GM18505 (cell line): ENCODE measurements around the gene NKX6-1.

Experiments used
- ATAC-seq: cut with Tn5 transposase; IDR thresholded peaks from one replicate; pipeline ENCODE4 v1.9.1; 2021; ENCODE audit not compliant: unreplicated experiment
- POLR2A ChIP-seq: IDR thresholded peaks from 4 replicates; pipeline ENCODE4 v1.6.1; 2011; ENCODE audit warnings: borderline replicate concordance; ENCODE audit not compliant: insufficient read depth, insufficient read length; ENCODE audit errors: extremely low read depth

NKX6-1 gene

GRCh38 chr4:84479663-84480062 lies 19.4 kb downstream of the NKX6-1 start:
- no peak for TF ChIP-seq POLR2A
- ATAC-seq: no peak

GRCh38 chr4:84477738-84478137 lies 21.4 kb downstream of the NKX6-1 start:
- TF ChIP-seq POLR2A: no peak
- ATAC-seq: no peak

GRCh38 chr4:84474107-84474506 lies 25.0 kb downstream of the NKX6-1 start:
- ATAC-seq: no peak
- no peak for TF ChIP-seq POLR2A

GRCh38 chr4:84472154-84472553 lies 26.9 kb downstream of the NKX6-1 start:
- ATAC-seq: no peak
- TF ChIP-seq POLR2A: no peak

- TF ChIP-seq POLR2A: no peak
- ATAC-seq: no peak
These were observed 28.8 kb downstream of the NKX6-1 start for GRCh38 chr4:84470204-84470785.

GRCh38 chr4:84467601-84468000 lies 31.5 kb downstream of the NKX6-1 start:
- no peak for TF ChIP-seq POLR2A
- ATAC-seq: no peak

- ATAC-seq: no peak
- no peak for TF ChIP-seq POLR2A
These were observed 39.3 kb downstream of the NKX6-1 start for GRCh38 chr4:84459783-84460182.

- no peak for ATAC-seq
- TF ChIP-seq POLR2A: no peak
These were observed 42.9 kb downstream of the NKX6-1 start for GRCh38 chr4:84456157-84456556.

GRCh38 chr4:84455697-84456096 lies 43.4 kb downstream of the NKX6-1 start:
- no peak for TF ChIP-seq POLR2A
- no peak for ATAC-seq

GRCh38 chr4:84451546-84451945 lies 47.5 kb downstream of the NKX6-1 start:
- no peak for TF ChIP-seq POLR2A
- ATAC-seq: no peak

GRCh38 chr4:84443523-84443922 lies 55.6 kb downstream of the NKX6-1 start:
- TF ChIP-seq POLR2A: no peak
- ATAC-seq: no peak

- TF ChIP-seq POLR2A: no peak
- ATAC-seq: no peak
These were observed 56.3 kb downstream of the NKX6-1 start for GRCh38 chr4:84442778-84443177.
